Stimulated activated CD4-positive, alpha-beta T cell treated with anti-CD3 and anti-CD28 coated beads, Interleukin-4, amount 100 ng/mL, for 4 hours (primary cell): ENCODE results near the gene ABHD6.
"Not testable (repeated sequence)": the region's sequence is repeated elsewhere in the genome, so short reads cannot be mapped to it uniquely, and the experiment has no call there.

Experiments
- DNase-seq, 2 experiments: peaks; one replicate each; pipeline ENCODE4 v3.0.0-alpha.2; 2020

The ABHD6 gene

DNA sequence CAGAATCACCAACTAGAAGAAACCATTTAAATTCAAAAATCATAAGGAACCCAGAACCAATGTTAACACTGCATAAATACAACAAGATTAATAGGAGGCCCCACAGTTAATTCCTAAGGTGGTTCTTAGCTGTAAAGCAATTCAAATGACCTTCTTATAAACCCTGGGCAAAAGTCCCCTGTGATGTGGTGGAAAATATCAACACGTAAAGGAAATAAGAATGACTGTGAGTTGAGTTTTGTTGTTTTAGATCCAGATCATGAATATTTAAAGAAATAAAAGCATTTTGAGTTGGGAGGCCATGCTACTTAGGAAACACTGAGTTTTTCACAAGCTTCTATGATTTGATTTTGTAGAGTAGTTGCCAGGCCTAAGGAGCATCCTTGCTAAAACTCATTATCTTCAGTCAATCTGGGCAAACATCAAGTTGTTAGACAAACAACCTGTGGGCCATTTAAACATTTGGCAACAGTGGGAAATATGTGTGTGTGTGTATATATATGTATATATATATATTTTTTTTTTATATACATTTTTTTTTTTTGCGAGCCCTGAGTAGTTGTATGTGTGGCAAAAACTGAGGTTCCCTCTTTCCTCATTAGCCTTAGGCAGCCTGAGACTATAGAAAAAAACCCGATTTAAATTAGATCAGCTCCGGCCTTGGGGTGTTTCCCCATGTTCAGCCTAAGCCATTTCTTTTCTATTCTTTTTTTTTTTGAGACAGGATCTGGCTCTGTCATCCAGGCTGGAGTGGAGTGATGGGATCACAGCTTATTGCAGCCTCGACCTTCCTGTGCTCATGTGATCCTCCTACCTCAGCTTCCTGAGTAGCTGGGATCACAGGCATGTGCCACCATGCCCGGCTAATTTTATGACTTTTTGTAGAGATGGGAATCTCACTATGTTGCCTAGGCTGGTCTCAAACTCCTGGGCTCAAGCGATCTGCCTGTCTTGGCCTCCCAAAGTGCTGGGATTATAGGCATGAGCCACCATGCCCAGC, 87.1 kb downstream of the ABHD6 start:
- no peak for DNase-seq

DNA sequence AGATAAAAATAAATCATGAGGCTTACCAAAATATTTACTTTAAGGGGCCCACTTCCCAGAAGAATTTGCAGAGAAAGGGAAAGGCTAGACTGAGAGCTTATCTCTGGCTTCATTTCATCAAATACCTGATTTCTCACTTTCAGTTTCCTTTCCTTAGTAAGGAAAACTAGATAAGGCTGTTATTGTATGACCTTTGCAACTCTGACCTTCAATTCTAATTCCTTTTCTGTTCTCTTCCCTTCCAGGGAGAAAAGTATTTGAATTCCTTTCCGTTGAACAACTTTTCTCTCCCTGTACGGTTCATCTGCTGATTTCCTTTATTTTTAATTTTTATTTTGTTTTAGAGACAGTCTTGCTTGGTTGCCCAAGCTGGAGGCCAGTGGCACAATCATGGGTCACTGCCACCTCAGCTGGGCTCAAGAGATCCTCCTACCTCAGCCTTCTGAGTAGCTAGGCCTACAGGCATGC, 88.0 kb downstream of the ABHD6 start:
- no peak for DNase-seq

DNA sequence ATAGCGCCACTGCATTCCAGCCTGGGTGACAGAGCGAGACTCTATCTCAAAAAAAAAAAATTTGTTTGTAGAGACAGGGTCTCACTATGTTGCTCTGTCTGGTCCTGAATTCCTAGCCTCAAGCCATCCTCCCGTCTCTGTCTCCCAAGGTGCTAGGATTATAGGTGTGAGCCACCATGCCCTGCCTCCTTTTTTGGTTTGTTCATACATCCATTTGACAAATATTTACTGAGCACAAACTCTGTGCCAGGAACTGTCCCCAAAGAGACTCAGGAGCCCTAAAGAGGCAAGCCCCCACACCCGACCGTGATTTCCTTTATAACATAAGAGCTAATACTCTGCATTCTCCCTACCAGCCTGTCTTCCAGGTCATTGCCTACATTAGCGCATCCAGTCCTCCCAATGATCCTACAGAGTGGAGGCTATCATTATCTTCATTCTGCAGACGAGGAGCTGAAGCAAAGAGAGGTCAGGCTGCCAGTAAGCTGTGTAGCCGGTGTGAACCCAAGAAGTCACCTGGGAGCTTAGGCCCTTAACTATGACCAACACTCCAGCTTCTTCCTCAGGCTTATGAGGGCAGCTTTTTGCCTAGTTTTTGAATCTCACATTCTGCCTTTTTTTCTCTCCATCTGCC, 88.8 kb downstream of the ABHD6 start:
- DNase-seq = no peak

DNA sequence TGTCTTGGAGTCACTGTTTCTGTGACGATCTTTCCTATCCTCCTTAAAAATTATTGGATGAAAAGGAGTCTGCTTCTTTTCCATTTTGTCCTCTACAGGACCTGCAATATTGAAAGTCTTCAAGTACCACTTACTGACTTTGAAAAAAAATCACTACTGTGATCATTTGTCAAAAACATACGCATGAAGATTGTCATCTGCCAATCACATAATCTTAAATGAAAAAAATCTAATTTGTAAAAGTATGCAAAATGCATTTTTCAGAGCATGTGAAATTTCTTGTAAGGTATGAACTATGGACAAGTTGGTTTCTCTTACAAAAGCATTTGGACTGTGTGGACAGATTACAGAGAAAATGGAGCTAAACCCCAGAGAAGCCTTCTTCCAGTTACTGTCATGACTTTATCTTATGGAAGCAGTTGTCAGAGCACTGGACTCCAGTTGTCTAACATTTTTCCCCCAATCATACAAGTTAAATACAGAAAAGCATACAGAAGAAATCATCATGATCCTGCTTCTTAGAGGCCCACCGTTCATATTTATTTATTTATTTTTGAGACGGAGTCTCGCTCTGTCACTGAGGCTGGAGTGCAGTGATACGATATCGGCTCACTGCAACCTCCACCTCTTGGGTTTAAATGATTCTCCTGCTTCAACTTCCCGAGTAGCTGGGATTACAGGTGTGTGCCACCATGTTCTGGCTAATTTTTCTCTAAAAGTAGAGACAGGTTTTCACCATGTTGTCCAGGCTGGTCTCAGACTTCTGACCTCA, 91.7 kb downstream of the ABHD6 start:
- no peak for DNase-seq

DNA sequence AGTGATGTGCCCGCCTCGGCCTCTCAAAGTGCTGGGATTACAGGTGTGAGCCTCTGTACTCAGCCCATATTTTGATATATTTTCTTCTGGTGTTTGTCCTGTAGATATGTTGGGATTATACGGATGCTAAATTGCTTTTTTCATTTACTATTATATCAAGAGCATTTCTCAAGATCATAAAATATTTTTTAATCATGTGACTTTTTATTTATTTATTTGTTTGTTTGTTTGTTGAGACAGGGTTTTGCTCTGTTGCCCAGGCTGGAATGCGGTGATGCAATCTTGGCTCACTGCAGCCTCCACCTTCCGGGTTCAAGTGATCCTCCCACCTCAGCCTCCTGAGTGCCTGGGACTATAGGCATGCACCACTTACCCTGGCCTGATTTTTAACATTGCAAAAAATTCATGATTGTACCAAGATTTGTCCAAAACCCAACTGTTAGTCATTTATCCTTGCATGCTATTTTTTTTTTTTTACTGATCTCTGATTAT, 92.4 kb downstream of the ABHD6 start:
- DNase-seq = no peak

DNA sequence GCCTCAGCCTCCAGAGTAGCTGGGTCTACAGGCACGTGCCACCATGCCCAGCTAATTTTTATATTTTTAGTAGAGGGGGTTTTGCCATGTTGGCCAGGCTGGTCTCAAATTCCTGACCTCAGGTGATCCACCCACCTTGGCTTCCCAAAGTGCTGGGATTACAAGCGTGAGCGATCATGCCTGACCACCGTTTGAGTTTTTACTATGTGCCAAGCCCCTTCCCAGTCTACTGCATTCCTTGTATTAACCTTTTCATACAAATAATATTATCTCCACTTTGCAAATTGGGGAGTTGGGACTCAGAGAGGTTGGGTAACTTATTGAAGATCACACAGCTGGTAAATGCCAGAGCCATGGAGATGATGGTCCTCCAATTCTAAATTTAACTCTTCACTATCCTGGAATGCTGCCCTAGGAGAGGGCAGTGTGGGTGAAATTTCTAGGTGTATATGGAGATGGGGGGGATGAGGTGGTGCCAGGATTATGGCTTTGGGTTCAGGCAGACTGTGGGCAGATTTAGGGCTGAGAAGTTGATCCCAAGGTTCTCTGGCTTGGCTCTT, 94.1 kb downstream of the ABHD6 start:
- no peak for DNase-seq

DNA sequence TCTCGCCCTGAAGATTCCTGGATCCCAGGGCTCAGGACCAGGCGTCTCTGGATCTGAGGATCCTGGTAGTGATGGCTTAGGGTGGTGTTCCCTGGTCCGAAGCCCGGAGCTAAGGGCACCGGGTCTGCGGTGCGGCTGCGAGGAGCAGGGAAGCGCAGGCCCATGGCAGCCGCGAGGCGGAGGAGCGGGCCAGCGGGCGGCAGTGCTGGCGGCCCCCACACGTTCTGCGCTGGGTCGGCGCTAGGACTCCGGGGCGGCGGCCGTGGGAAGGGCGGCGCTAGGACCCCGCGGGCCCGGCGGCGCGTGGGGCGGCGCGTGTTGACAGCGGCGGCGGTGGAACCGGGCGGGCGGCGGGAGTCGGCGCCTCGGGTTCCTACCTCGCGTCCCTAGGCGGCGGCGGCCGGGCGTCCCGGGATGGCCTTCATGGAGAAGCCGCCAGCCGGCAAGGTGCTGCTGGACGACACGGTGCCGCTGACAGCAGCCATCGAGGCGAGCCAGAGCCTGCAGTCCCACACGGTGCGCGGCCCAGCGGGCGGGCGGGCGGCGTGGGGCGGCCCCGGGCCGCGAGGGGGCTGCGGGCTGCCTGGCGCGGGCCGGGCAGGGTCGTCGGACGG, 95.1 kb downstream of the ABHD6 start, which contains the start of gene PXK:
PXK (plus strand) TSS at position 318 of the 614 bp plus-strand sequence; CDS start at position 415, 97 bp downstream.
- DNase-seq = peak; percentile 73 to 80

DNA sequence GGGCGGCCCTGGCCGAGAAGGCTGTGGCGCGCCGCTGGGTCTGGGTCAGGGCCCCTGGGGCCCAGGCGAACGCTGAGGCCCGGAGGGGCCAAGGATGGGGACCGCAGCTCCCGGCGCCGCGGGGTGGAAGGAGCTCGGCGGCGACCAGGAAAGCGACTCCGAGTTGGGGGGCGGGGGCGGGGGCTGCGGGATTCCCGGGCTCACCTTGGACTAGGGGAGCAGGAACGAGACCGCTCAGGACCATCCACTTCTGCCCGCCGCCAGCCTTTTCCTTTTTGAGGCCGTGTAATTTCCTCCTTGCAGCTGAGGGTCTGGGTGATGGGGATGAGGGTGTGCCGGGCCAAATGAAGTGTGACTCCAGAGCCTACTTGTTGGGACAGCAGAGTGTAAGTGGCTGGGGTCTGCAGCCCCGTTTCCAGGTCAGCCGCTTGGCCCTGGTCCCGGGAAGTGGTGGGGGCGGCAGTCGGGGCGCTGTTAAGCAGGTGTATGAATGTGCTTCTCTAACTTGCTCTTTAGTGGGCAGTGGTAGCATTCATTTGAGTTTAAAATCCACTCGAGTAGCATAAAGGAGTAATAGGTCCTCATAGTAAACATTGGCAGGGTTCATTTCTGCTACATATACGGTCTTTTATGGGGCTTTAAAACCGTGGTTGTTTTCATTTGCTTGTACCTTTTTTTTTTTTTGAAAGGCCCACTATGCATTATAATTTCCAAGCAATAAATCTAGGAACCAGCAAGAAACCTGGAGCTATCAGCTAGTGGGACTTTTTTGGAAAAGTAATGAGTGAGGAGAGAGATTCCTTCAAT, 95.8 kb downstream of the ABHD6 start:
- DNase-seq = peak; percentile 6 to 18

DNA sequence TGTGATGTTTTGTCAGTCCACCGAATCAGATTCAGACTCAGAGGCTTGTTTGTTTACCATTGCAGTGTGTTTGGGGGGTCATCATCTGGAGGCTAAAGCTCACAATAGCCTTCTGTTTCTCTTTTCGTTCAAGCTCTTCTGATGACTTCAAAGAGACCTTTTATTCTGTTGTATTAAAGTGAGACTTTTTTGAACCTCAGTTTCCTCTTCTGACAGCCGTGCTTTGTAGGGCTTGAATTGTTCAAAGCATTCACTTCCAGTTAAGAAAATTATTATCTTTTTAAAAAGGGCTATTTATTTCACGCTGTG, 96.4 kb downstream of the ABHD6 start:
- DNase-seq = no peak

DNA sequence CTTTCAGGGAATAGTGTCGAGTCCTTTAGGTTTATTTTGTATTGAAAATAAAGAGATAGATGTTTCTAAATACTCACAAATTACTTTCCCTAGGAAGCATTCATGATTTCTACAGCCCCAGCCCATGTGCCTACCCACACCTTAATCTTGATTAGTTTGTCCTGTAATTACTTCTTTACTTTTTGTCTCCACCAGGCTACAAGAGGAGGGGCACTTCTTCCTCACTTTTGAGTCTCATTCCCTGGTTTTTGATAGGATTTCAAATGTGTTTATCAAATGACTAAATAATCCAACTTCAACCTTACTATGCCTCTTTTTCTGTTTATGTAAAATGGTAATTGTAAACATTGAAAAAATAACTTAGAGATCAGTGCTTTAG, 96.9 kb downstream of the ABHD6 start:
- no peak for DNase-seq

DNA sequence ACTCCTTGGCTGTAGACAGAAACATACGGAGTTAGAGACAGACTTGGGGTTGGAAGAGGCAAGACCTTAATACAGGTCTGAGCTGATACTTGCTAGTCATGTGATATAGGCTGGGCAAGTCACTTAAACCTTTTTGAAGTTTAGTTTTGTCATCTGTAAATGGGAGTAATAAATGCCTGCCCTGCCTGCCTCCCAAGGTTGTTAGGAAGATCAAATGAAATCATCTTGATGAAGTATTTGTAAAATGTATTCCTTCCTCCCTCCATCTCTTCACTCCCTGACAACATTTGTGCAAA, 98.0 kb downstream of the ABHD6 start:
- DNase-seq = no peak

DNA sequence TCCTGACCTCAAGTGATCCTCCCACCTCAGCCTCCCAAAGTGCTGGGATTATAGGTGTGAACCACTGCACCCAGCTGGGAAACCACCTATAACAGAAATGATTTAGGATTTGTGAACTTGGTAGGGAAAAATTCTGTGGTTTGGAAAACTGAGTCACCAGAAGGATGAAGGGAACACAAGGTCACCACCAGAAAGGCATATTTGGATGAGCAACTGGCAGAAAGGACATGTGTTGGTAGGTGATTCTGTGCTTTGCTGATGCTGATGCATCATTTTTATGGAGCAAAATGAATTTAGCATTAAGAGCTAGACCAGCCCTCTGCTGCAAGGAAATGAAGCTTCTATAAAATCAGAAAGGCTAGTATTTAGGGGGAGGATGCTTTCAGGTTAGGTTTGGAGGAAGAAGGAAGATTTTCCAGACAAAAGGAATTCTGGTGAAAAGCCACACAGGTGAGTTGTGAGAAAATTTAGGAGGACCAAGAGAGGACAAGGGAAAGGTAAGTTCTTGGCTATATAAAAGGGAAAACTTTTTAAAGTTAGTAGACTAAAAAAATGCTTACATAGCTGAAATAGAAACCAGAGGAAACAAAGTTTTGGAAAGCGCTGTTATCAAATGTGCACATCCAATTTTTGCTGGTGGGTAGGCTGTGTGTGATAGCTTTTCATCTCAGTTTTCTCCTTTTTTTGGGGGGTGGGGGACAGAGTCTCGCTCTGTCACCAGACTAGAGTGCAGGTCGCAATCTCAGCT, 98.7 kb downstream of the ABHD6 start:
- no peak for DNase-seq

DNA sequence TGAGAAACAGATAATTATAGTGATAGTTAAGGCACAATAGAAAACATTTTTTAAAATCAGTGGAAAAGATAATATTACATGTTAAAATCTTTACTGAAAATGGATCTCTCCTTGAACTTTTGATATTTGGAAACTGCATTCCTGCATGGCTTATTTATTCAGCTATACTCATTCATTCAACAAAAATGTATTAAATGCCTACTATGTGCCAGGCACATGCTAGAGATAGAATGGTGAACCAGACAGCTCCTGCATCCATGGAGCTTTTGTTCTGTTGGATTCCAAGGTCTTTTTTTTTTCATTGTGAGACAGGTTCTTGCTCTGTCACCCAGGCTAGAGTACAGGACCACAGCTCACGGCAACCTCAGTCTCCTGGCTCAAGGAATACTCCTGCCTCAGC, 99.6 kb downstream of the ABHD6 start:
- no peak for DNase-seq

DNA sequence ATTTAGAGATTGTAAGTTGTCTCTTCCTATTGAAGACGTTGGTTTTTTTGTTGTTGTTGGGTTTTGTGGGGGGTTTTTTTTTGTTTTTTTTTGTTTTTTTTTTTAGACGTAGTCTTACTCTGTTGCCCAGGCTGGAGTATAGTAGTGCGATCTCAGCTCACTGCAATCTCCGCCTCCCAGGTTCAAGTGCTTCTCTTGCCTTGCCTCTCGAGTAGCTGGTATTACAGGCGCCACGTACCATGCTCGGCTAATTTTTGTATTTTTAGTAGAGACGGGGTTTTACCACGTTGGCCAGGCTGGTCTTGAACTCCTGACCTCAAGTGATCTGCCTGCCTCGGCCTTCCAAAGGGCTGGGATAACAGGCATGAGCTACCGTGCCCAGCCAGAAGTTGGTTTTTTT, 101.6 kb downstream of the ABHD6 start:
- DNase-seq = not testable (repeated sequence)

DNA sequence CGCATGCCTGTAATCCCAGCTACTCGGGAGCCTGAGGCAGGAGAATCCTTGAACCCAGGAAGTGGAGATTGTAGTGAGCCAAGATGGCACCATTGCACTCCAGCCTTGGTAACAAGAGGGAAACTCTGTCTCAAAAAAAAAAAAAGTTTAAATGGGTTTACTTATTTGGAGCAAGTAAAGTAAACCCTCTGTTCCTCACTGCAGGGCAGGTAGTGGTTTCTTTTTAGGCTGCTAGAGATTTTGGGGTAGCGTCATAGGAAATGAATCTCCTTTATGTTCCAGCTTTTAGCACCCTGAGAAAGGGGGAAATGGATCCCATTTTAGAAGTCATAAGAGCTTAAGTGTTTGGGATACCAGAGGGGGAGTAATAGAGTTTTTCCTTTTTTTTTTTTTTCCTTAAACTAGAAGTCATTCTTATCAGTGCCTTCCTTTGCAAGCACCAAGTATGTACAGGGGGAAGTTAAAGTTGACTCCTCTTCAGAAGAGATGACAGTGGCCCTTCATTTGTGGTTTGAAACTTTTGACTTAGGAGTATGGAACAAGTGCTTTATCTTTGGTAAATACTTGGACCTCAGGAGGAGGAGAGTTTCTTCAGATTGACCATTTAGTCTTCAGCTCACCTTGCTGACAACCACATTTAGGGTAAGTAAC, 103.1 kb downstream of the ABHD6 start:
- no peak for DNase-seq

DNA sequence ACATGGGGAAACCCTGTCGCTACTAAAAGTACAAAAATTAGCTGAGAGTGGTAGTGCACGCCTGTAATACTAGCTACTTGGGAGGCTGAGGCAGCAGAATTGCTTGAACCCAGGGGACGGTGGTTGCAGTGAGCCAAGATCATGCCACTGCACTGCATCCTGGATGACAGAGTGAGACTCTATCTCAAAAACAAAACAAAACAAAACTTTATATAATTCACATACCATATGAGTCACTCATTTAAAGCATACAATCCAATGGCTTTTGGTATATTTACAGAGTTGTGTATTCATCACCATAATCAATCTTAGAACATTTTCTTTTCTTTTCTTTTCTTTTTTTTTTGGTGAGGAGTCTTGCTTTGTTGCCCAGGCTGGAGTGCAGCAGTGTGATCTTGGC, 103.8 kb downstream of the ABHD6 start:
- DNase-seq = no peak

DNA sequence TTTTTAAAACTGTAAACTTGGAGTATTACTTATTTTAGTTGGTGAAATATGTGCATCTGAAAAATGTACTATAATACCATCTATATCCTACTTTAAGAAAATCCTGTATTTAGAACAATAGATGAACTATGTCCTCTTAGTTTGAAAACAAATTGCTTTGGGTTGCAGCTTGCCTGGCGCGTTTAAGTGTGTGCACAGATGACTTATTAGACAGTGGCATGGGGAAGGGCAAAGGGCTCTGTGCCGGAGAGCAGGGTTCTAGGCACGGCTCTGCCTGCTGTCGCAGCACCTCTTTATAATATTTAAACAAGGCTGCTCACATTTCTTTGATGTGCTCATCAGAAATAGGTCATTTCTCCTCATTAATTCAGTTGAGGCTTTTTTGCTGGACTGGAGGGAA, 105.1 kb downstream of the ABHD6 start:
- DNase-seq = no peak
